HEK293 (cell line): ENCODE measurements around the gene PASK.
A peak's percentile ranks its signal among the peaks of the same experiment; 100 is the strongest.

Experiments used
- CTCF ChIA-PET: fragments of 350-600 bp; formaldehyde crosslinking; extraction: SDS; loops from one replicate; lab custom pipeline; 2021; ENCODE audit warnings: antibody characterized with exemption; lab: Yijun Ruan, JAX
- POLR2A ChIA-PET: fragments of 300-600 bp; formaldehyde crosslinking; extraction: SDS; loops from one replicate; lab custom pipeline; 2020; ENCODE audit warnings: antibody characterized with exemption, inconsistent platforms; lab: Yijun Ruan, JAX
- H3K27ac ChIP-seq: fragments of 200-500 bp; sonication (Bioruptor generic); 2 replicates; pipeline ENCODE4 v1.5.1; 2014; ENCODE audit warnings: low read depth, low read length, control low read depth, inconsistent platforms; ENCODE audit errors: extremely low read depth
- H3K36me3 ChIP-seq, 2 experiments: fragments of 200-500 bp in 1 of 2; sonication (Bioruptor generic) in 1 of 2; 1 replicate in 1 of 2; 2 replicates in 1 of 2; pipeline ENCODE4 v1.5.1; 2014 to 2017; ENCODE audit warnings: inconsistent platforms in 2 of 2, low read length in 2 of 2; ENCODE audit not compliant: control insufficient read depth in 2 of 2, insufficient read depth in 1 of 2
- H3K4me1 ChIP-seq: fragments of 200-500 bp; sonication (Bioruptor generic); 2 replicates; pipeline ENCODE4 v1.5.1; 2014; ENCODE audit warnings: mild to moderate bottlenecking, low read length, inconsistent platforms; ENCODE audit not compliant: control insufficient read depth, insufficient read depth
- H3K4me3 ChIP-seq: 2 replicates; pipeline ENCODE4 v1.5.1; 2011; ENCODE audit warnings: low read depth, mild to moderate bottlenecking, control low read depth, low read length, moderate library complexity
- H3K9me3 ChIP-seq: fragments of 200-500 bp; sonication (Bioruptor generic); 2 replicates; pipeline ENCODE4 v1.5.1; 2014; ENCODE audit warnings: low read depth, low read length, inconsistent platforms; ENCODE audit not compliant: control insufficient read depth, insufficient read depth
- GLIS2 ChIP-seq: fragments of 450-650 bp; formaldehyde crosslinking; IDR thresholded peaks from 2 replicates; pipeline ENCODE4 v1.5.1; 2016; ENCODE audit warnings: missing biosample characterization, missing genetic modification characterization
- PBX3 ChIP-seq: sonication (generic); formaldehyde crosslinking; IDR thresholded peaks from 2 replicates; pipeline ENCODE4 v1.8.1; 2022; ENCODE audit warnings: mild to moderate bottlenecking, moderate library complexity, missing genetic modification reagents
- SP2 ChIP-seq: fragments of 450-650 bp; formaldehyde crosslinking; IDR thresholded peaks from 2 replicates; pipeline ENCODE4 v1.5.1; 2016; ENCODE audit warnings: missing biosample characterization, missing genetic modification characterization
- TCF7L2 ChIP-seq: IDR thresholded peaks from 2 replicates; pipeline ENCODE4 v1.6.1; 2011; ENCODE audit warnings: low read depth, mild to moderate bottlenecking, inconsistent platforms, low read length, moderate library complexity, borderline replicate concordance
- ZBTB26 ChIP-seq: fragments of 450-650 bp; formaldehyde crosslinking; optimal IDR thresholded peaks from 2 replicates; pipeline ENCODE3; 2016; ENCODE audit warnings: missing biosample characterization, mild to moderate bottlenecking, missing genetic modification characterization
- ZBTB48 ChIP-seq: fragments of 450-650 bp; formaldehyde crosslinking; IDR thresholded peaks from 2 replicates; pipeline ENCODE4 v1.5.1; 2016; ENCODE audit warnings: missing biosample characterization, missing genetic modification characterization
- ZBTB8A ChIP-seq: fragments of 450-650 bp; formaldehyde crosslinking; IDR thresholded peaks from 2 replicates; pipeline ENCODE4 v1.5.1; 2016; ENCODE audit warnings: missing biosample characterization, missing genetic modification characterization
- ZFHX2 ChIP-seq: fragments of 450-650 bp; formaldehyde crosslinking; conservative IDR thresholded peaks from 2 replicates; pipeline ENCODE4 v1.5.1; 2016; ENCODE audit warnings: missing biosample characterization, missing genetic modification characterization
- ZFP69B ChIP-seq: fragments of 450-650 bp; formaldehyde crosslinking; IDR thresholded peaks from 2 replicates; pipeline ENCODE4 v1.5.1; 2016; ENCODE audit warnings: missing biosample characterization, missing genetic modification characterization
- ZNF211 ChIP-seq: fragments of 450-650 bp; formaldehyde crosslinking; IDR thresholded peaks from 2 replicates; pipeline ENCODE4 v1.5.1; 2016; ENCODE audit warnings: low read depth, missing biosample characterization, missing genetic modification characterization
- ZNF549 ChIP-seq: fragments of 450-650 bp; IDR thresholded peaks from 2 replicates; pipeline ENCODE4 v1.5.1; 2018; ENCODE audit warnings: missing biosample characterization, missing genetic modification characterization, mild to moderate bottlenecking, inconsistent platforms, moderate library complexity
- ZSCAN30 ChIP-seq: fragments of 450-650 bp; IDR thresholded peaks from 2 replicates; pipeline ENCODE4 v1.5.1; 2018; ENCODE audit warnings: missing biosample characterization, mild to moderate bottlenecking, missing genetic modification characterization, moderate library complexity
- ZXDB ChIP-seq: fragments of 450-650 bp; formaldehyde crosslinking; IDR thresholded peaks from 2 replicates; pipeline ENCODE4 v1.5.1; 2016; ENCODE audit warnings: missing biosample characterization, missing genetic modification characterization
- TF ChIP-seq, protein P1 (sequence below): fragments of 450-650 bp; formaldehyde crosslinking; IDR thresholded peaks from 2 replicates; pipeline ENCODE4 v1.5.1; 2016; ENCODE audit warnings: missing biosample characterization, missing genetic modification characterization
- TF ChIP-seq, protein P2 (sequence below): fragments of 450-650 bp; formaldehyde crosslinking; IDR thresholded peaks from 2 replicates; pipeline ENCODE4 v1.5.1; 2016; ENCODE audit warnings: missing biosample characterization, missing genetic modification characterization

Gene PASK

DNA sequence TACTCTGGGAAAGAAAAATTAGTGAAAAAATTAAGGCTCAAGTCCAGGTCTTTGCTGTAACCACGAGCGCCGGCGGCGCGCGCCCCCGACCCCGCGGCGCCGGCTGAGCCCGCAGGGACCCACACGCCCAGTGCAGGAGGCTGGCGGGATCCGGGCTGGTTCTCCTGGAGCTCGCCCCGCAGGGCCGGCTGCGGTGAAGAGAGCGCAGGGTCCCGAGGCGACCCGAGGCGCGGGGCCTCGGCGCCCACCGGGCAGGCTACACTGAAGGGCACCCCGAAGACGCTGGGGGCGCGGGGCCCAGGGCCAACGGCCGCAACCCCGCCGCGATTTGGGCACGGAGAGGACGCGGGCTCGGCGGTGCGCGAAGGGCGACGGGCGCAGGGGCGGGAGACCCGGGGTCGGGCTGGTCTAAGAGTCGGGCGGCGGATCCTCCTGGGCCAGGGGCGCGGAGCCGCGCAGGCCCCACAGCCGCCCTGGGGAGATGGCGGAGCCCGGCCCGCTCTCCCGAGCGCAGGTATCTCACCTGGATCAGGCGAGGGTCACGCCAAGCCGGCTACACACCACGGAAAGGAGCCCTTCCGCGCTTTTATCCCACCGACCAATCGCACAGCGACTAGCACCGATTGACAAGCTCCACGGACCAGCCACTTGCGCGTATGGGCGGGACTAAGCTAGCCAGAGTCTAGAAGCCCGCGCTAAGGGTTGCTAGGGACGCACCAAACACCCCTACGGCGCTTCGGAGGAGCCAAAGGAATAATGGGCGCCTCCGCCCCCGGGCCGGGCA is at the start of gene PASK:
Gene PASK (minus strand): TSS at position 582 of the 784 bp plus-strand sequence. CDS start 6,440 bp downstream, outside the sequence.
- TF ChIP-seq, protein P1, sequence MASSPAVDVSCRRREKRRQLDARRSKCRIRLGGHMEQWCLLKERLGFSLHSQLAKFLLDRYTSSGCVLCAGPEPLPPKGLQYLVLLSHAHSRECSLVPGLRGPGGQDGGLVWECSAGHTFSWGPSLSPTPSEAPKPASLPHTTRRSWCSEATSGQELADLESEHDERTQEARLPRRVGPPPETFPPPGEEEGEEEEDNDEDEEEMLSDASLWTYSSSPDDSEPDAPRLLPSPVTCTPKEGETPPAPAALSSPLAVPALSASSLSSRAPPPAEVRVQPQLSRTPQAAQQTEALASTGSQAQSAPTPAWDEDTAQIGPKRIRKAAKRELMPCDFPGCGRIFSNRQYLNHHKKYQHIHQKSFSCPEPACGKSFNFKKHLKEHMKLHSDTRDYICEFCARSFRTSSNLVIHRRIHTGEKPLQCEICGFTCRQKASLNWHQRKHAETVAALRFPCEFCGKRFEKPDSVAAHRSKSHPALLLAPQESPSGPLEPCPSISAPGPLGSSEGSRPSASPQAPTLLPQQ (tag by site-specific recombination), result peak; percentile 49; the same call in 1 of the 2 replicates
- TF ChIP-seq TCF7L2 (peak; percentile 32; the same call in 1 of the 2 replicates), PBX3 (CRISPR knock-in tag) (peak; percentile 57; the same call in 1 of the 2 replicates), ZFHX2 (tag by site-specific recombination) (peak; percentile 39; the same call in 1 of the 2 replicates), ZBTB48 (peak; percentile 54; the same call in 1 of the 2 replicates), ZFP69B (tag by site-specific recombination) (0 out of 2 replicates have a peak, but pooled peaks have one; percentile 18), ZBTB26 (tag by site-specific recombination) (peak; percentile 71), SP2 (peak; percentile 84), ZNF211 (tag by site-specific recombination) (no peak), ZSCAN30 (tag by site-specific recombination) (no peak), ZBTB8A (tag by site-specific recombination) (peak; percentile 92), ZXDB (peak; percentile 36; the same call in 1 of the 2 replicates), ZNF549 (tag by site-specific recombination) (no peak), GLIS2 (tag by site-specific recombination) (0 out of 2 replicates have a peak, but pooled peaks have one; percentile 4)
- TF ChIP-seq, protein P2, sequence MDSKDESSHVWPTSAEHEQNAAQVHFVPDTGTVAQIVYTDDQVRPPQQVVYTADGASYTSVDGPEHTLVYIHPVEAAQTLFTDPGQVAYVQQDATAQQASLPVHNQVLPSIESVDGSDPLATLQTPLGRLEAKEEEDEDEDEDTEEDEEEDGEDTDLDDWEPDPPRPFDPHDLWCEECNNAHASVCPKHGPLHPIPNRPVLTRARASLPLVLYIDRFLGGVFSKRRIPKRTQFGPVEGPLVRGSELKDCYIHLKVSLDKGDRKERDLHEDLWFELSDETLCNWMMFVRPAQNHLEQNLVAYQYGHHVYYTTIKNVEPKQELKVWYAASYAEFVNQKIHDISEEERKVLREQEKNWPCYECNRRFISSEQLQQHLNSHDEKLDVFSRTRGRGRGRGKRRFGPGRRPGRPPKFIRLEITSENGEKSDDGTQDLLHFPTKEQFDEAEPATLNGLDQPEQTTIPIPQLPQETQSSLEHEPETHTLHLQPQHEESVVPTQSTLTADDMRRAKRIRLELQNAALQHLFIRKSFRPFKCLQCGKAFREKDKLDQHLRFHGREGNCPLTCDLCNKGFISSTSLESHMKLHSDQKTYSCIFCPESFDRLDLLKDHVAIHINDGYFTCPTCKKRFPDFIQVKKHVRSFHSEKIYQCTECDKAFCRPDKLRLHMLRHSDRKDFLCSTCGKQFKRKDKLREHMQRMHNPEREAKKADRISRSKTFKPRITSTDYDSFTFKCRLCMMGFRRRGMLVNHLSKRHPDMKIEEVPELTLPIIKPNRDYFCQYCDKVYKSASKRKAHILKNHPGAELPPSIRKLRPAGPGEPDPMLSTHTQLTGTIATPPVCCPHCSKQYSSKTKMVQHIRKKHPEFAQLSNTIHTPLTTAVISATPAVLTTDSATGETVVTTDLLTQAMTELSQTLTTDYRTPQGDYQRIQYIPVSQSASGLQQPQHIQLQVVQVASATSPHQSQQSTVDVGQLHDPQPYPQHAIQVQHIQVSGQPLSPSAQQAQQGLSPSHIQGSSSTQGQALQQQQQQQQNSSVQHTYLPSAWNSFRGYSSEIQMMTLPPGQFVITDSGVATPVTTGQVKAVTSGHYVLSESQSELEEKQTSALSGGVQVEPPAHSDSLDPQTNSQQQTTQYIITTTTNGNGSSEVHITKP (tag by site-specific recombination), result peak; percentile 88
- TF ChIP-seq, all 188 proteins: peak for 12
- CTCF ChIA-PET, result interaction anchor here (0.9 kb wide), 1 partner anchor 140 kb away, joined by 3 read pairs; no protein-coding TSS in a partner anchor
- Histone ChIP-seq H3K9me3 (no peaks in the 10 kb centered on the region), H3K4me3 (peak within 1 kb of the TSS; percentile 94), H3K4me1 (no peaks in the 10 kb centered on the region), H3K36me3 (peaks cover 0 to 16% of the 10 kb centered on the region in 2 experiments; a peak in 2 of 3 replicates), H3K27ac (peak within 1 kb of the TSS; percentile 54; the same call in 1 of the 2 replicates)
- POLR2A ChIA-PET, result interaction anchor here (0.6 to 2.7 kb wide), 13 partner anchors 8 to 553 kb away, joined by 3 to 13 read pairs (median 3); partner anchors contain the start of genes ING5 and MTERF4
